SK-N-SH treated with all-trans-retinoic acid at 6 μM for 48 hours (cell line): ENCODE measurements around the gene FZD7.

ENCODE experiments used
- ATAC-seq: fragments of 200-7000 bp; cut with Tn5 transposase; 3 replicates; pipeline ENCODE4 v1.9.1; 2020; ENCODE audit warnings: mild to moderate bottlenecking, moderate library complexity
- ARNTL ChIP-seq: fragments of 450-650 bp; formaldehyde crosslinking; IDR thresholded peaks from 2 replicates; pipeline ENCODE4 v1.5.0; 2020; ENCODE audit warnings: low read depth, mild to moderate bottlenecking, moderate library complexity, borderline replicate concordance
- BACH2 ChIP-seq: fragments of 250-450 bp; sonication (Bioruptor Pico); IDR thresholded peaks from 2 replicates; pipeline ENCODE4 v1.9.0; 2021; ENCODE audit warnings: mild to moderate bottlenecking, borderline replicate concordance
- CREB5 ChIP-seq: fragments of 250-450 bp; sonication (Bioruptor Pico); IDR thresholded peaks from 2 replicates; pipeline ENCODE4 v1.5.1; 2020; ENCODE audit warnings: low read depth, mild to moderate bottlenecking, moderate library complexity
- CSDC2 ChIP-seq: fragments of 250-450 bp; sonication (Bioruptor Pico); IDR thresholded peaks from 2 replicates; pipeline ENCODE4 v1.5.0; 2020; ENCODE audit warnings: mild to moderate bottlenecking, moderate library complexity
- ESRRG ChIP-seq: fragments of 250-450 bp; sonication (Bioruptor Pico); IDR thresholded peaks from 2 replicates; pipeline ENCODE4 v1.6.1; 2021; ENCODE audit warnings: mild to moderate bottlenecking
- GLIS3 ChIP-seq: fragments of 250-450 bp; sonication (Bioruptor Pico); IDR thresholded peaks from 2 replicates; pipeline ENCODE4 v1.5.0; 2020; ENCODE audit warnings: mild to moderate bottlenecking, moderate library complexity
- ISL1 ChIP-seq: fragments of 250-450 bp; sonication (Bioruptor Pico); IDR thresholded peaks from 2 replicates; pipeline ENCODE4 v2.1.2; 2022; ENCODE audit warnings: mild to moderate bottlenecking, moderate library complexity
- OSR1 ChIP-seq: fragments of 250-450 bp; sonication (Bioruptor Pico); IDR thresholded peaks from 2 replicates; pipeline ENCODE4 v1.8.0; 2022; ENCODE audit warnings: moderate library complexity, mild to moderate bottlenecking, inconsistent platforms
- PATZ1 ChIP-seq: fragments of 250-450 bp; sonication (Bioruptor Pico); IDR thresholded peaks from 2 replicates; pipeline ENCODE4 v1.8.0; 2020; ENCODE audit warnings: mild to moderate bottlenecking, moderate library complexity, borderline replicate concordance
- POU6F1 ChIP-seq: fragments of 250-450 bp; sonication (Bioruptor Pico); IDR thresholded peaks from 2 replicates; pipeline ENCODE4 v1.8.0; 2021; ENCODE audit warnings: low read depth, mild to moderate bottlenecking, moderate library complexity, borderline replicate concordance
- RARB ChIP-seq: fragments of 250-450 bp; sonication (Bioruptor Pico); IDR thresholded peaks from 2 replicates; pipeline ENCODE4 v1.8.0; 2021; ENCODE audit warnings: mild to moderate bottlenecking, moderate library complexity
- SNAI2 ChIP-seq: fragments of 250-450 bp; sonication (Bioruptor Pico); IDR thresholded peaks from 2 replicates; pipeline ENCODE4 v1.5.0; 2020; ENCODE audit warnings: mild to moderate bottlenecking, moderate library complexity
- TCF4 ChIP-seq: fragments of 250-450 bp; sonication (Bioruptor Pico); IDR thresholded peaks from 2 replicates; pipeline ENCODE4 v1.8.0; 2021; ENCODE audit warnings: mild to moderate bottlenecking, moderate library complexity, borderline replicate concordance
- TOX ChIP-seq: fragments of 250-450 bp; sonication (Bioruptor Pico); IDR thresholded peaks from 2 replicates; pipeline ENCODE4 v1.8.0; 2021; ENCODE audit warnings: mild to moderate bottlenecking, moderate library complexity, borderline replicate concordance
- TSHZ2 ChIP-seq: fragments of 250-450 bp; sonication (Bioruptor Pico); IDR thresholded peaks from 2 replicates; pipeline ENCODE4 v1.5.0; 2020; ENCODE audit warnings: mild to moderate bottlenecking, moderate library complexity
- ZC3H10 ChIP-seq: fragments of 250-450 bp; sonication (Bioruptor Pico); IDR thresholded peaks from 2 replicates; pipeline ENCODE4 v1.5.1; 2021; ENCODE audit warnings: mild to moderate bottlenecking, moderate library complexity
- ZFP3 ChIP-seq: fragments of 250-450 bp; sonication (Bioruptor Pico); IDR thresholded peaks from 2 replicates; pipeline ENCODE4 v1.5.0; 2020; ENCODE audit warnings: mild to moderate bottlenecking, moderate library complexity
- ZFP30 ChIP-seq: fragments of 450-650 bp; formaldehyde crosslinking; IDR thresholded peaks from 2 replicates; pipeline ENCODE4 v1.5.0; 2022; ENCODE audit warnings: mild to moderate bottlenecking, moderate library complexity
- ZNF70 ChIP-seq: fragments of 450-650 bp; formaldehyde crosslinking; IDR thresholded peaks from 2 replicates; pipeline ENCODE4 v1.5.0; 2020; ENCODE audit warnings: mild to moderate bottlenecking, moderate library complexity
- ZNF8 ChIP-seq: fragments of 450-650 bp; formaldehyde crosslinking; IDR thresholded peaks from 2 replicates; pipeline ENCODE4 v1.5.0; 2020; ENCODE audit warnings: mild to moderate bottlenecking, moderate library complexity

The FZD7 gene

GRCh38 chr2:202031246-202031951 lies 2.3 kb upstream of the FZD7 start:
- ATAC-seq, result no peak

GRCh38 chr2:202032846-202033316 lies 774 bp upstream of the FZD7 start:
- peak; percentile 7 for ATAC-seq
- TF ChIP-seq ZFP3 (CRISPR knock-in tag), result 0 out of 2 replicates have a peak, but pooled peaks have one; percentile 33
- no peak for TF ChIP-seq ZNF70 (CRISPR knock-in tag)
- TF ChIP-seq POU6F1, result no peak

More at GRCh38 chr2:202031246-202031951, 2.3 kb upstream of the FZD7 start:
- TF ChIP-seq ISL1 (CRISPR knock-in tag) (0 out of 2 replicates have a peak, but pooled peaks have one; percentile 9), CSDC2 (CRISPR knock-in tag) (no peak)

GRCh38 chr2:202034249-202035088 lies 814 bp downstream of the FZD7 start:
- TF ChIP-seq ZNF8 (CRISPR knock-in tag) (0 out of 2 replicates have a peak, but pooled peaks have one; percentile 17), ZFP30 (CRISPR knock-in tag) (no peak)
- TF ChIP-seq, all 23 proteins: peak for 1
- ATAC-seq, result peak; percentile 9

GRCh38 chr2:202035089-202035940 lies 1.7 kb downstream of the FZD7 start:
- no peak for ATAC-seq
- no peak for TF ChIP-seq ARNTL

GRCh38 chr2:202035941-202036372 lies 2.3 kb downstream of the FZD7 start:
- no peak for ATAC-seq
- TF ChIP-seq BACH2 (CRISPR knock-in tag) (no peak), ZFP30 (CRISPR knock-in tag) (no peak), GLIS3 (CRISPR knock-in tag) (no peak), CREB5 (CRISPR knock-in tag) (no peak), ZFP3 (CRISPR knock-in tag) (no peak), TCF4 (CRISPR knock-in tag) (no peak), ISL1 (CRISPR knock-in tag) (no peak), TSHZ2 (CRISPR knock-in tag) (no peak), TOX (CRISPR knock-in tag) (no peak), SNAI2 (CRISPR knock-in tag) (no peak), CSDC2 (CRISPR knock-in tag) (no peak), RARB (CRISPR knock-in tag) (no peak), ZC3H10 (no peak), ESRRG (CRISPR knock-in tag) (no peak), OSR1 (CRISPR knock-in tag) (no peak), ARNTL (no peak), PATZ1 (CRISPR knock-in tag) (no peak), ZNF70 (CRISPR knock-in tag) (no peak), ZNF8 (CRISPR knock-in tag) (no peak), POU6F1 (no peak)
